ENCODE measurements around the gene ADAM23.
"Not testable (repeated sequence)": the region's sequence is repeated elsewhere in the genome, so short reads cannot be mapped to it uniquely, and the experiment has no call there.

The ADAM23 gene

GRCh38 chr2:206442833-206443734 lies at the start of gene ADAM23:
Gene ADAM23 (plus strand): TSS chr2:206443532. CDS start chr2:206443867, 335 bp downstream.
- in situ Hi-C loops (cut with MboI; ENCODE audit: low sequenced_read_pairs), result no loop called here

- in situ Hi-C loops (cut with MboI; ENCODE audit: low sequenced_read_pairs), result no loop called here
Measured at GRCh38 chr2:206396211-206396610, 47.1 kb upstream of the ADAM23 start.

- in situ Hi-C loops (cut with MboI; ENCODE audit: low sequenced_read_pairs), result not testable (repeated sequence)
Measured at GRCh38 chr2:206402956-206403569, 40.3 kb upstream of the ADAM23 start.

GRCh38 chr2:206408323-206409320 lies 34.7 kb upstream of the ADAM23 start:
- in situ Hi-C loops (cut with MboI; ENCODE audit: low sequenced_read_pairs), result no loop called here

DNA sequence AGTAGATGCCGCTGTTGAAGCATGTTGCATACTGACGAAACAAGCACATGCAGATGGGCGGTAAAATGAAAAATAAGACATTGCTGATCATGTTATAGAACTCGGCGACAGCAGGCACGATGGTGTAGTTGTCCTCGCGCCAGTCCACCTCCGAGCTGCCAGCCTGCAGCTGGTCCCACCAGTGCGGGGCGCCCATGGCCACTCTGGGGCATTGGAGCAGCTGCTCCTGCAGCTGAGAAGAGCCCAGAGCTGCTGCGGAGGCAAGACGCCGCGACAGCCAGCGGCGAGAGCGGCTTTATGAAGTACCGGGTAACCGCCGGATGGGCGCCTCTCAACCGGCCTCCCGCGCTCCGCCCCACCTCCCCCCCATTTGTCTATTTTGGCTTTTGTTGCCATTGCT lies 32.6 kb upstream of the ADAM23 start:
- in situ Hi-C loops (cut with MboI; ENCODE audit: low sequenced_read_pairs), result no loop called here

- in situ Hi-C loops (cut with MboI; ENCODE audit: low sequenced_read_pairs), result no loop called here
Measured at GRCh38 chr2:206415618-206416243, 27.6 kb upstream of the ADAM23 start.

GRCh38 chr2:206418968-206419367 lies 24.4 kb upstream of the ADAM23 start:
- in situ Hi-C loops (cut with MboI; ENCODE audit: low sequenced_read_pairs), result no loop called here

DNA sequence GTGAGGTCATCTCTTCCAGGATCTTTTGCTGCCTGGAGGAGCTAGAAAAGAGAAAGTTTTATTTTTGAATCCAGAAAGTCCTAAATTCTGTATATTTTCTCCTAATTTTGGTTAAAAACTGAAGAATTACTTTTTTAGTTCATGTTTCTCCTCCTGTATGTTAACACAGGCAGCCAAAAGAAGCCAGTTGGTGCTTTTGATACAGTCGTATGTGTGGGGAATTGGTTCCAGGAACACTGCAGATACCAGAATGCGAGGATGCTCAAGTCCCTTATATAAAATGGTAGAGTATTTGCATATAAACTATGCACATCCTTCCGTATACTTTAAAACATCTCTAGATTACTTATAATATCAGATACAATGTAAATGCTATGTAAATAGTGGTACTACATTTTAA lies 22.6 kb upstream of the ADAM23 start:
- in situ Hi-C loops (cut with MboI; ENCODE audit: low sequenced_read_pairs), result no loop called here

DNA sequence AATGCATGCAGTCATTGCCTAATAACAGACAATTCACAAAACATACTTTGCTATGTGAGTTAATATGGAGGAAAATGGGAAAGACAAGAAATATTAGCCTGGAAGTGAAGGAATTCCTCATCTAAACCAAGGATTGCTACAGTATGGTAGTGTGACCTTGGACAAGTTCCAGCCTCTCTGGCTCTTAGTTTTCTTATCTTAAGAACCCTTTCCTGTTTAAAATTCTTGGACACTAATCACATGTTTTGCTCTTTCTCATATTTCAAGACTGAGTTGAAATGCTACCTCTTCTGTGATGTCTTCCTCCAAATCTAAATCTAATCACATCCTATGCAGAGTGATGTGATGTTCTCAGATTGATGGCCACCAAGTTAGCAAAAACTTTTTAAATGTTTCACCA lies 20.8 kb upstream of the ADAM23 start:
- in situ Hi-C loops (cut with MboI; ENCODE audit: low sequenced_read_pairs), result no loop called here

GRCh38 chr2:206423147-206423546 lies 20.2 kb upstream of the ADAM23 start:
- in situ Hi-C loops (cut with MboI; ENCODE audit: low sequenced_read_pairs), result no loop called here

- in situ Hi-C loops (cut with MboI; ENCODE audit: low sequenced_read_pairs), result no loop called here
Measured at GRCh38 chr2:206424134-206424533, 19.2 kb upstream of the ADAM23 start.

- in situ Hi-C loops (cut with MboI; ENCODE audit: low sequenced_read_pairs), result no loop called here
Measured at GRCh38 chr2:206428783-206429182, 14.5 kb upstream of the ADAM23 start.

DNA sequence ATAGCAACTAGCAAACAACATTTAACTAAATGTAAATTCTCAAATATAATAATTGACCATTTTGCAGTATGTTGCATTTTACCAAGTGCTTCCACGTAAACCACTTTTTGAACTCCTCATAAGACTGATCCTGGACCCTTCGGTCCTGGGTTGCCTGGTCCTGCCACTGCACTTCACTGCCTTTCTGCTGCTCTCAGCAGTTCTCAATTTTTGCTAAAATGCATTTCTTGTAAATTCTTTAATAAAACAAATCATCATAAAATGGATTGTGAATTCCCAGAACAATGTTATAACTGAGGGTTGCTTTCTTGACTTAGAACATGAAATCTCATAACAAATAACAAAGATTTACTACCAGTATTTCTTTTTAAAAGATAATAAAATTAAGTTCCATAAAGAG lies 12.9 kb upstream of the ADAM23 start:
- in situ Hi-C loops (cut with MboI; ENCODE audit: low sequenced_read_pairs), result no loop called here

- in situ Hi-C loops (cut with MboI; ENCODE audit: low sequenced_read_pairs), result no loop called here
Measured at GRCh38 chr2:206431439-206431838, 11.9 kb upstream of the ADAM23 start.

- in situ Hi-C loops (cut with MboI; ENCODE audit: low sequenced_read_pairs), result no loop called here
Measured at GRCh38 chr2:206432193-206433082, 10.9 kb upstream of the ADAM23 start.

GRCh38 chr2:206433190-206433589 lies 10.1 kb upstream of the ADAM23 start:
- in situ Hi-C loops (cut with MboI; ENCODE audit: low sequenced_read_pairs), result no loop called here

- in situ Hi-C loops (cut with MboI; ENCODE audit: low sequenced_read_pairs), result no loop called here
Measured at GRCh38 chr2:206433686-206434085, 9.6 kb upstream of the ADAM23 start.

GRCh38 chr2:206435742-206436141 lies 7.6 kb upstream of the ADAM23 start:
- in situ Hi-C loops (cut with MboI; ENCODE audit: low sequenced_read_pairs), result no loop called here

GRCh38 chr2:206438196-206438724 lies 5.1 kb upstream of the ADAM23 start:
- in situ Hi-C loops (cut with MboI; ENCODE audit: low sequenced_read_pairs), result no loop called here

Data from HL-60/S4 treated with retinoic acid at 250 ng/mL for 4 days and 3 days (cell line).